Chondrocyte (in vitro differentiated cells): ENCODE results near the gene LYPD5. TPM values are rescaled to one million over a fixed set of nuclear protein-coding genes. Genes with fewer than 3 reads are reported as not detected.
"Not testable (repeated sequence)": the region's sequence is repeated elsewhere in the genome, so short reads cannot be mapped to it uniquely, and the experiment has no call there.

Source experiments
- DNase-seq: peaks from one replicate; pipeline ENCODE4 v3.0.0; 2021; ENCODE audit warnings: mixed read lengths, low spot score
- H3K27ac Mint-ChIP-seq: one replicate; pipeline ENCODE4 v1.8.0; 2021; ENCODE audit warnings: mild to moderate bottlenecking, moderate library complexity, mixed read lengths; ENCODE audit not compliant: unreplicated experiment
- H3K27me3 Mint-ChIP-seq: 2 replicates; pipeline ENCODE4 v1.8.0; 2021; ENCODE audit warnings: low read depth, mixed read lengths
- H3K36me3 Mint-ChIP-seq: 2 replicates; pipeline ENCODE4 v1.8.0; 2021; ENCODE audit warnings: low read depth, mixed read lengths
- H3K4me1 Mint-ChIP-seq: 2 replicates; pipeline ENCODE4 v1.8.0; 2021; ENCODE audit warnings: low read depth, mild to moderate bottlenecking, mixed read lengths
- H3K4me3 Mint-ChIP-seq: one replicate; pipeline ENCODE4 v1.8.0; 2021; ENCODE audit warnings: mild to moderate bottlenecking, moderate library complexity, mixed read lengths; ENCODE audit not compliant: unreplicated experiment
- H3K9me3 Mint-ChIP-seq: 2 replicates; pipeline ENCODE4 v1.8.0; 2021; ENCODE audit warnings: low read depth, mixed read lengths
- total RNA-seq: library from RNA; stranded (reverse); gene quantifications from 3 replicates; pipeline ENCODE4 v1.2.1, GENCODE V29; 2021
- TF ChIP-seq, protein P1 (sequence below): fragments of 200-600 bp; sonication (generic); IDR thresholded peaks from 2 replicates; pipeline ENCODE4 v1.5.0; 2021; ENCODE audit warnings: antibody characterized with exemption, mild to moderate bottlenecking, moderate library complexity

Gene LYPD5
- total RNA-seq, 1 donor from 2014 or later = not detected

DNA sequence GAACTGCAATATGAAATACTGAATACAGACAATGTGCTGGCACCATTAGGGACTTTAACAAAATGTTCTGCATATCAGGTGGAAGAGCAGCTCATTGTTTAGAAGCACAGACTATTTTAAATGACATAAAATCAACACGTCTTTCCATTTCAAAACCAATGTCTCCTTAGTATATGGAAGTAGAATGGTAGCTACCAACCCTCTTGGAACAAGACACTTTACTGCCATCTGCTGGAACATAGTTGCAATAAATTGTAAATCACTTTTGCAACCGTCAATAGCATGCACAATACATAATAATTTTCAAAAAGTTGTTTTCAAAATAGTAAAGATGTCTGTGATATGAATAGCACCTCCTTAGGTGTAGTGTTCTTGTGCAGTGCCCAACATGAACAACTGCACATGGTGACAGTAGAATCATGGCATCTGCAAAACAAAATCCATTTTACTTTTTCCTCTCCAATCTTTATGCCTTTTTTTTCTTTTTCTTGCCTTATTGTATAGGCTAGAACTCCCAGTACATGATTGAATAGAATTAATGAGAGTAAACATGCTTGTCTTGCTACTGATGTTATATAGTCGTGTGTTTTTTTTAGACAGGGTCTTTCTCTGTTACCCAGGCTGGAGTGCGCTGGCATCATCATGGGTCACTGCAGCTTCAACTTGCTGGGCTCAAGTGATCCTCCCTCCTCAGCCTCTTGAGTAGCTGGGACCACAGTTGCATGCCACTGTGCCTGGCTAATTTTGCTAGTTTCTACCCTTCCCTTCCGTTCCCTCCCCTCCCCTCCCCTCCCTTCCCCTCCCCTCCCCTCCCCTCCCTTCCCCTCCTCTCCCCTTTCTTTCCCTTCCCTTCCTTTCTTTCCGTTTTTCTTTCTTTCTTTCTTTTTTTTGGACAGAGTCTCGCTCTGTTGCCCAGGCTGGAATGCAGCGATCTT is 7.8 kb upstream of the LYPD5 start:
- no peak overlapping the region for H3K27ac Mint-ChIP-seq
- TF ChIP-seq, protein P1, sequence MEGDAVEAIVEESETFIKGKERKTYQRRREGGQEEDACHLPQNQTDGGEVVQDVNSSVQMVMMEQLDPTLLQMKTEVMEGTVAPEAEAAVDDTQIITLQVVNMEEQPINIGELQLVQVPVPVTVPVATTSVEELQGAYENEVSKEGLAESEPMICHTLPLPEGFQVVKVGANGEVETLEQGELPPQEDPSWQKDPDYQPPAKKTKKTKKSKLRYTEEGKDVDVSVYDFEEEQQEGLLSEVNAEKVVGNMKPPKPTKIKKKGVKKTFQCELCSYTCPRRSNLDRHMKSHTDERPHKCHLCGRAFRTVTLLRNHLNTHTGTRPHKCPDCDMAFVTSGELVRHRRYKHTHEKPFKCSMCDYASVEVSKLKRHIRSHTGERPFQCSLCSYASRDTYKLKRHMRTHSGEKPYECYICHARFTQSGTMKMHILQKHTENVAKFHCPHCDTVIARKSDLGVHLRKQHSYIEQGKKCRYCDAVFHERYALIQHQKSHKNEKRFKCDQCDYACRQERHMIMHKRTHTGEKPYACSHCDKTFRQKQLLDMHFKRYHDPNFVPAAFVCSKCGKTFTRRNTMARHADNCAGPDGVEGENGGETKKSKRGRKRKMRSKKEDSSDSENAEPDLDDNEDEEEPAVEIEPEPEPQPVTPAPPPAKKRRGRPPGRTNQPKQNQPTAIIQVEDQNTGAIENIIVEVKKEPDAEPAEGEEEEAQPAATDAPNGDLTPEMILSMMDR = peak; percentile 84
- H3K36me3 Mint-ChIP-seq = no peaks in the 10 kb centered on the region
- DNase-seq = no peak
- H3K4me3 Mint-ChIP-seq = no peak overlapping the region
- H3K9me3 Mint-ChIP-seq = no peaks in the 10 kb centered on the region
- no peaks in the 10 kb centered on the region for H3K4me1 Mint-ChIP-seq
- H3K27me3 Mint-ChIP-seq = peaks cover 12% of the 10 kb centered on the region

GRCh38 chr19:43807651-43808050 is 5.4 kb upstream of the LYPD5 start:
- Mint-ChIP-seq H3K36me3 (no peaks in the 10 kb centered on the region), H3K27ac (no peak overlapping the region), H3K4me1 (no peaks in the 10 kb centered on the region), H3K9me3 (no peaks in the 10 kb centered on the region), H3K4me3 (no peak overlapping the region), H3K27me3 (peaks cover 15% of the 10 kb centered on the region)
- TF ChIP-seq, protein P1 = no peak
- no peak for DNase-seq

GRCh38 chr19:43806848-43807247 is 4.6 kb upstream of the LYPD5 start:
- TF ChIP-seq, protein P1 = no peak
- Mint-ChIP-seq H3K4me3 (no peak overlapping the region), H3K27ac (no peak overlapping the region), H3K9me3 (no peaks in the 10 kb centered on the region), H3K27me3 (peaks cover 14% of the 10 kb centered on the region), H3K36me3 (no peaks in the 10 kb centered on the region), H3K4me1 (no peaks in the 10 kb centered on the region)
- no peak for DNase-seq

- H3K4me3 Mint-ChIP-seq, H3K9me3 Mint-ChIP-seq, H3K36me3 Mint-ChIP-seq, DNase-seq, H3K27ac Mint-ChIP-seq, H3K4me1 Mint-ChIP-seq: not testable (repeated sequence)
- H3K27me3 Mint-ChIP-seq = peaks cover 14% of the 10 kb centered on the region
Measured at GRCh38 chr19:43806401-43806800, 4.2 kb upstream of the LYPD5 start.

- TF ChIP-seq, protein P1 = no peak
- Mint-ChIP-seq H3K27me3 (peaks cover 19% of the 10 kb centered on the region), H3K4me1 (no peaks in the 10 kb centered on the region), H3K9me3 (no peaks in the 10 kb centered on the region), H3K4me3 (no peak overlapping the region), H3K27ac (no peak overlapping the region), H3K36me3 (no peaks in the 10 kb centered on the region)
- DNase-seq = no peak
Measured at GRCh38 chr19:43804432-43804831, 2.2 kb upstream of the LYPD5 start.
